GM18507 (cell line): ENCODE measurements around the gene ENO4.

Experiments used
- DNase-seq: peaks from one replicate; pipeline ENCODE4 v3.0.0; 2011; ENCODE audit warnings: low read depth; ENCODE audit not compliant: insufficient read length; ENCODE audit errors: extremely low spot score
- FAIRE-seq: peaks from 2 replicates; lab custom pipeline; 2011; peaks lifted over from hg19 to GRCh38; lab: Jason Lieb, UNC

Gene ENO4

DNA sequence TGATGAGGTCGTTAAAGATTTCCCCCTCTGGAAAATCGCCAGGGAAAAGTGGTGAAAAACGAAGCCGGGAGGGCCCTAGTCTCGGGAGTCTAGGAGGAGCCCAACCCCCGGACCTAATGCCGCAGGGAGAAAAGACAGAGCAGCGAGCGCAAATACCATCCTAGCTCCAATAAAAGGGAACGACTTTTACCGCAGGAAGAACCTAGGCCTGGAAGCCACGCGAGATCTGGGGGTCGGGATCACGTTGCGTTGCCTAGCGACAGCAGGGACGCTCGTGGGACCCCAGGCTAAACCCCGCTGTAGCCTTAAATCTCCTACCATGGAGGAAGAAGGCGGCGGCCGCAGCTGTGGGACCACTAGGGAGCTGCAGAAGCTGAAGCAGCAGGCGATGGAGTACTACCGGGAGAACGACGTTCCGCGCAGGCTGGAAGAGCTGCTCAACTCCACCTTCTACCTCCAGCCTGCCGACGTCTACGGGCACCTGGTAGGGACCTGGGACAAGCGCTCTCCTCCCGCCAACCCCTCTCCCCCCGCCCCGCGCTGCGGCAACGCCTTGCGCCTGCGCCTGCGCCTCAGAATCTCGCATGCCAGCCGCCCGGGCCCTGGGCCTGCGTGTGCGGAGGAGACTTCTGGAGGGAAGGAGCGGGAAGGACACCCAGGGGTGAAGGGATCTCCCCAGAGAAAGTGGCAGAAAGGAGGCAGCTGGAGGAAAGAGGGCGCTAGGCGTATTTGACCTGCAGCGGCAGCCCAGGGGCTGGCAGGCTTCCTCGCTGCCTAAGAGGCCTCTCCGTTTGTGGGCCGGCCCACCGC lies at the start of gene ENO4:
TSS of gene ENO4 (plus strand) at position 252 of the 810 bp plus-strand sequence. CDS start at position 320, 68 bp downstream.
- peak; percentile 28 for DNase-seq
- FAIRE-seq: no peak

GRCh38 chr10:116800286-116800929 lies 48.9 kb upstream of the ENO4 start:
- DNase-seq (no peak), FAIRE-seq (no peak)

GRCh38 chr10:116801658-116802057 lies 47.6 kb upstream of the ENO4 start:
- DNase-seq: no peak

DNA sequence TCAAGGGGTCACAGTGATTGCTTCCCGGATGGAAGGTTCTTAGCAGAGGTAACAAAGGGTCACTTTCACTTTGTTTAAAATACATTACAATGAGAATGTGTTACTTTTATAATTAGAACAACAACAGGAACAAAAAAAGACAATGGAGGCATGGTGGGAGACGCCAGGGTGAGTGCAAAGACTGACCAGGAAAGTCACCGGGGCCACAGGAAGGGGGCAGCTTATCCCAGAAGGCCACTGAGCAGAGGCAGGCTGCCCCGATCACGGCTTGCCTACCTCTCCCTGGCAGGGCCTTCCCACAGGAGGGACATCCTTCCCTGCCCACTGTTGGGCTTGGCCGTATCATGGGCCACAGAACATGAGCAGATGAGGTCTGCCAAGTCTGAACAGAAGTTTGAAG lies 46.8 kb upstream of the ENO4 start:
- FAIRE-seq: no peak
- DNase-seq: no peak

More at GRCh38 chr10:116801658-116802057, 47.6 kb upstream of the ENO4 start:
- FAIRE-seq: no peak

GRCh38 chr10:116802876-116803275 lies 46.4 kb upstream of the ENO4 start:
- no peak for DNase-seq
- no peak for FAIRE-seq

GRCh38 chr10:116803451-116804249 lies 45.6 kb upstream of the ENO4 start:
- no peak for FAIRE-seq
- no peak for DNase-seq

DNA sequence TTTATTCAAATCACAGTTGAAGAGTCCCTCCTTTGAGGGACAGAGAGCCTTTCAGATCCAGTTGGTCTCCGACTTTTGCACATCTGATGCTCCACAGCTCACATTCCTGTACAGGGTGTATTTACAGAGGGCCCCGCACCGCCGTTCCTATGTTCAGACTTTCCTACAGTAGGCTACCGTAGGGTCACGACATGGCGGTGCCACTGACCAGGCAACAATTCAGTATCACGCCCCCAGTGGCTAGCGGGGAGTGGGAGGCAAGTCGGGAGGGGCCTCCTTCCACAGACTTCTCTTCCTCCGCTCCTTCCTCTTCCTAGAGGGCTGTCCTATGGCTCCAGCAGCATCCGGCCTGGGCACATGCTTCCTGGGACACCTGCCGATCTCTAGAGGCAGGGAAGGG lies 40.6 kb upstream of the ENO4 start:
- no peak for DNase-seq
- FAIRE-seq: no peak

DNA sequence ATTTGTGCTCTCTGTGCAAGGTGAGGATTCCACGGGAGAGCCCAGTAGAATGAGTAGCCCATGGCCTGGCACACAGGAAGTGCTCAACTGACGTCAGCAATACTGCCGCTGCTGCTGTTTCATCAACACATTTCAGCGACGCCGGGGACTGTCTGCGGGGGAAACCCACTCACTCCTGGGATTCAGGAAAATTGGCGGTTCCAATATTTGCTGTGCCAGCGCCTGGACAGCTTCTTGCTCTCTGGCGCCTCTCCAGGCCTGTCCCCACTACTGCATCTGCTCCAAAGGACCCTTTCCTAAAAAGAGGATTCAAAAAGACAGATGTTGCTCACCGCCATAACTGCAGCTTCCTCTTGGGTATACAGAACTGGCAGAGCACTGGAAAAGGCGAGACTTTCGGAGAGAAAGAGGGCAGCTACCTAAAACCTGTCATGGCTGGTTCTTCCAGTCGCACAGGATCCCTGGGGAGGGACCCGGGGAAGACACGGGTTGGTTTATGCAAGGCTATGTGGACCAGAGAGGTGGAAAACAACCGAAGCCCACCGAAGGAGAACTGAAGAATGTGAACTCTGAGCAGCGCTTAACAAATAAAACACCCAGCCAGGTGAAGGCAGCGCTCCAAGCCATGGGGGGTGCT lies 39.7 kb upstream of the ENO4 start:
- DNase-seq: no peak
- FAIRE-seq: no peak

DNA sequence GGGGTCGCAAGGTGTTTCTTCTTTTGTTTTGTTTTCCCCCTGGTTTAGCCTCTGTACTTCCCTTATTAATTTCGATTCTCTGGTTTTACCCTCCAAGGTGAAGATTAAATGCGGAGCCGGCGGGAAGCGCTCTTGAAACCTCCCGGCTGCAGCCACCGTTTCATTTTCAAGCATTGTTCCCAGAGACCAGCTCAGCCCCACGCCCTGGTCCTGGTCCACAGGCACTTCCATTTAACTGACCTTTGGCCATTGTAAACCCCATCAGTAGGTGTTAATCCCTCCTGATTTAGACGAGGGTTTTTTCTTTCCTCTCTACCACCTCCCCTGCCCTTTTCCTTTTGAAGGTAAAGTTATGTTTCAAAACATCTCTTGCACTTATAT lies 39.2 kb upstream of the ENO4 start:
- no peak for FAIRE-seq
- no peak for DNase-seq

DNA sequence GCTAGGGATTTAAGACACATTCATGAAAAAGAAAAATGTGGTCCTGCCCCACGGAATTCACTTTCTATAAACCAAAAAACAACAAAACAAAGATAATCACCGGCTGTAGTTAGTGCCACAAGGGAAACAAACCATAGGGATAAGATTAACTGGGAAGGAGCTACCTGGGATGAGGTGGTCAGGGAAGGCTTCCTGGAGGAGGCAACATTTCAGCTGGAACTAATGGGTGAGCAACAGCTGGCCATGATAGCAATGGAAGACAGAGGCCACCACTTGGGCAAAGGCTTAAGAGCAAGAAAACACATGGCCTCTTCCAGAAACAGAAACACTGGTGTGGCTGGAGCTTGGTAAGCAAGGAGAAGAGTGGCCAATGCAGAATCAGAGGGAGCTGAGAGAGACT lies 38.4 kb upstream of the ENO4 start:
- FAIRE-seq: no peak

DNA sequence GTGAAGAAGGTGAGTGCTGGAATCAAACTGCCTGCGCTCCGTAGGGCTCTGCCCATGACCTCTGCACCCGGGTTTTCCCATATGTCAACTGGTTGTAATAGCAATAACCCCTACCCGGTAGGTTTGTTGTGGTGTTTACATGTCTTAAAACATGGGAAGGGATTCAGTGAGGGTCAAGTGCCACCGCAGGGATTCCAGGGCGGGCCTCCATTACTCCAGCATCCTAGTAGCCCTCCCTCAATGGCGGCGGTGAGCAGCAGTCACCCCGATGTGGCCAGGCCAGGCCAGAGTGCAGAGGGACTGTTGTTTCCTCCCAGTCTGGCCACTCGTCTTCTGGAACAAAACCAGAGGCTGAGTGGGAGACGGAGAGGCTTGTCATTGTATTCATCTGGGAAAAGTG lies 37.6 kb upstream of the ENO4 start:
- DNase-seq (no peak), FAIRE-seq (no peak)

More for the DNA sequence above, 38.4 kb upstream of the ENO4 start:
- DNase-seq: no peak

- DNase-seq: no peak
- FAIRE-seq: no peak
Observed at GRCh38 chr10:116815641-116816415, 33.5 kb upstream of the ENO4 start.

GRCh38 chr10:116817178-116817577 lies 32.1 kb upstream of the ENO4 start:
- FAIRE-seq (no peak), DNase-seq (no peak)

GRCh38 chr10:116817780-116818343 lies 31.4 kb upstream of the ENO4 start:
- FAIRE-seq: no peak
- no peak for DNase-seq

DNA sequence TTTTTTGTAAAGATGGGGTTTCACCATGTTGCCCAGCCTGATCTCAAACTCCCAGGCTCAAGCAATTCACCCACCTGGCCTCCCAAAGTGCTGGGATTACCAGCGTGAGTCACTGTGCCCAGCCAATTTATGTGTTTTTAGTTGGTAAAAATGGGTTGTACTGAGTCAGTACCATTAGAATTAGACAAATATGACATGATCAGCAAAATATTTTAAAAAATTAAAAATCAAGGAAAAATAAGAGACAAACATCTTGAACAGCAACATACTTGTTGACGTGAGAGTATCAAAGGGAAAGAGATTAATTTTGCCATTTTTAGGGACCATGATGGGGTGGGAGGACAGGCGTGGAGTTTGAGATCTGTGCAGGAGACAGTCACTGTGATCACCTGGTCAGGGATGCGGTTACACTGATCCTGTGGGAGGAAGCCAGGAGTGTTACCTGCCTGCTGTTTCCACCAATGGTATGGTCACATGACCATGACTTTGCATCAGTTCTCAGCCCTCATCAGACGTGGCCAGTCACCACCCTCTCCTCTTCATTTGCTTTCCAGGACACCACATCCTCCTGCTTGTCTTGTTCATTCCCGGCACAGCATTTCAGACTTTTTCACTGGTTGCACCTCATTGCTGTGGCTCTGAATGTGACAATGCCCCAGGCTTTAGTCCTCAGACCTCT lies 29.2 kb upstream of the ENO4 start:
- DNase-seq: no peak
- no peak for FAIRE-seq

GRCh38 chr10:116825901-116826300 lies 23.4 kb upstream of the ENO4 start:
- FAIRE-seq (no peak), DNase-seq (no peak)

- no peak for FAIRE-seq
Observed at GRCh38 chr10:116826803-116827202, 22.5 kb upstream of the ENO4 start.

DNA sequence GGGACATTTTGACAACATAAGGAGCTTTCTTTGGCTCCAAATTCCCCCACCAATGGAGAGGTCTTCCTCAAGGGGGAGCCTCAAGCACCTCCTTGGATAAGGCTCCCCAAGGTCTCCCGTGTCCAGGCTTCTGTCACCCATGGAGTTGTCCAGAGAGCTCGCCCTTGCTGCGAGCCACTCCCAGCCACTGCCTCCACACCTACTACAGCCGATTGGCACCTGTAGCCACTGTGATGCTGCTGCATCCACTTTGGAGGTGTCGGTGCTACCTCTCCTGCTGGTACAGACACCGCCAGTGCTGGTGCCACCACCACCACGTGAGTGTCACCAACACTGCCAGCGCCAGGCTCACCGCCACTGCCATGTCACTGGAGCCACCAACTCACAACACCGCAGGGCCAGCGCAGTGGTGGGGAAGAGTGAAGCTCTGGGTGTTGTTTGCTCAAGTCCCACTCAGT lies 22.1 kb upstream of the ENO4 start:
- DNase-seq (no peak), FAIRE-seq (no peak)

More at GRCh38 chr10:116826803-116827202, 22.5 kb upstream of the ENO4 start:
- DNase-seq: no peak
